GM21529 (cell line): ENCODE data around the gene PHF14.
A peak's percentile ranks its signal among the peaks of the same experiment; 100 is the strongest.

Source experiments
- ATAC-seq: cut with Tn5 transposase; IDR thresholded peaks from one replicate; pipeline ENCODE4 v1.9.1; 2021; ENCODE audit not compliant: unreplicated experiment

Gene PHF14

GRCh38 chr7:11104578-11104977 lies 130.9 kb downstream of the PHF14 start:
- ATAC-seq = no peak

GRCh38 chr7:11109659-11110058 lies 136.0 kb downstream of the PHF14 start:
- ATAC-seq = no peak

GRCh38 chr7:11120068-11120664 lies 146.5 kb downstream of the PHF14 start:
- ATAC-seq = peak; percentile 78

- ATAC-seq = no peak
Observed at GRCh38 chr7:11120675-11121220, 147.1 kb downstream of the PHF14 start.

GRCh38 chr7:11124856-11125559 lies 151.3 kb downstream of the PHF14 start:
- no peak for ATAC-seq

- ATAC-seq = no peak
Observed at GRCh38 chr7:11127114-11127785, 153.6 kb downstream of the PHF14 start.

GRCh38 chr7:11127988-11128387 lies 154.3 kb downstream of the PHF14 start:
- ATAC-seq = no peak

- ATAC-seq = no peak
Observed at GRCh38 chr7:11128498-11128897, 154.8 kb downstream of the PHF14 start.

GRCh38 chr7:11130012-11130411 lies 156.3 kb downstream of the PHF14 start:
- ATAC-seq = no peak

GRCh38 chr7:11130601-11131000 lies 156.9 kb downstream of the PHF14 start:
- ATAC-seq = no peak

GRCh38 chr7:11133436-11133959 lies 159.8 kb downstream of the PHF14 start:
- no peak for ATAC-seq

- no peak for ATAC-seq
Observed at GRCh38 chr7:11135573-11135972, 161.9 kb downstream of the PHF14 start.

- ATAC-seq = no peak
Observed at GRCh38 chr7:11141541-11141940, 167.9 kb downstream of the PHF14 start.

GRCh38 chr7:11153694-11154093 lies 180.0 kb downstream of the PHF14 start:
- ATAC-seq = no peak

GRCh38 chr7:11155883-11156282 lies 182.2 kb downstream of the PHF14 start:
- no peak for ATAC-seq

- ATAC-seq = no peak
Observed at GRCh38 chr7:11161499-11161898, 187.8 kb downstream of the PHF14 start.

GRCh38 chr7:11163220-11163619 lies 189.5 kb downstream of the PHF14 start:
- ATAC-seq = no peak

- ATAC-seq = no peak
Observed at GRCh38 chr7:11166051-11166450, 192.4 kb downstream of the PHF14 start.

- no peak for ATAC-seq
Observed at GRCh38 chr7:11168650-11169170, 195.0 kb downstream of the PHF14 start.

- ATAC-seq = no peak
Observed at GRCh38 chr7:11170175-11170574, 196.5 kb downstream of the PHF14 start.

GRCh38 chr7:11170863-11171568 lies 197.3 kb downstream of the PHF14 start:
- ATAC-seq = no peak
